Measurements from ENCODE around the gene BRIP1. TPM values are rescaled to one million over a fixed set of nuclear protein-coding genes. Genes with fewer than 3 reads are reported as not detected.

Gene BRIP1
- total RNA-seq, 1 donor from 2014 or later: 66.4 TPM

- Histone ChIP-seq H3K4me1 (no peaks in the 10 kb centered on the region), H3K79me2 (ENCODE audit: low read depth) (no peaks in the 10 kb centered on the region), H3K27me3 (no peaks in the 10 kb centered on the region), H3K4me3 (no peak overlapping the region), H3K9me3 (ENCODE audit: low read depth) (peaks cover 6% of the 10 kb centered on the region), H4K20me1 (ENCODE audit: low read depth) (no peaks in the 10 kb centered on the region), H3F3A (ENCODE audit: low read depth) (no peaks in the 10 kb centered on the region), H3K4me2 (no peak overlapping the region), H2AFZ (replicated peaks) (no peak overlapping the region), H3K27ac (no peak overlapping the region), H3K36me3 (peaks cover 14% of the 10 kb centered on the region), H3K9ac (no peak overlapping the region)
- peaks cover 19% of the 10 kb centered on the region for H3K9me3 Mint-ChIP-seq
- H3K36me3 Mint-ChIP-seq: peaks cover 34% of the 10 kb centered on the region
- H3K4me3 Mint-ChIP-seq: no peak overlapping the region
- TF ChIP-seq CTCF (IDR thresholded peaks at IDR 0.05): no peak
- TF ChIP-seq EZH2phosphoT487 (IDR thresholded peaks at IDR 0.05): no peak
- no peak for TF ChIP-seq EZH2 (IDR thresholded peaks at IDR 0.05)
- H3K27me3 Mint-ChIP-seq (ENCODE audit: insufficient read depth, low read depth): no peaks in the 10 kb centered on the region
- DNase-seq (ENCODE audit: low spot score): no peak
- H3K4me1 Mint-ChIP-seq: no peaks in the 10 kb centered on the region
- H3K27ac Mint-ChIP-seq: no peak overlapping the region
Observed at GRCh38 chr17:61718022-61718421, 145.3 kb downstream of the BRIP1 start.

DNA sequence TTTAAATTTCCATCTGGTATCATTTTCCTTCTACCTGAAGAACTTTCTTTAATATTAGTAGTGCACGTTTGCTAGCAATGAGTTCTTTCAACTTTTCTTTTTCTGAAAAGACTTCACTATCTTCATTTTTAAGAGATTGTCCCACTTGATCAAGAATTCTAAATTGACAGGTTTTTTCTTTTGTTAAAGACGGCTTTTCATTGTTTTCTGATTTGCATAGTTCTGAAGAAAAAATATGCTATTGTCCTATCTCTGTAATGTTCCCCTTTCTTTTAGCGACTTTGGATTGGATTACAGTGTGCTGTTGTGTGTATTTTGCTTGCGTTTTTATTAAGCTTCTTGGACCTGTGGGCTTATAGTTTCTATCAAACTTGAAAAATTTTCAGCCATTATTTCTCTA is 146.0 kb downstream of the BRIP1 start:
- H3K79me2 ChIP-seq (ENCODE audit: low read depth): no peaks in the 10 kb centered on the region
- peaks cover 19% of the 10 kb centered on the region for H3K9me3 Mint-ChIP-seq
- no peaks in the 10 kb centered on the region for H4K20me1 ChIP-seq (ENCODE audit: low read depth)
- H3K4me1 Mint-ChIP-seq: no peaks in the 10 kb centered on the region
- no peak for DNase-seq (ENCODE audit: low spot score)
- H3K4me3 ChIP-seq: no peak overlapping the region
- no peak overlapping the region for H3K4me2 ChIP-seq
- peaks cover 35% of the 10 kb centered on the region for H3K36me3 Mint-ChIP-seq
- H3K4me1 ChIP-seq: no peaks in the 10 kb centered on the region
- H3K27me3 Mint-ChIP-seq (ENCODE audit: insufficient read depth, low read depth): no peaks in the 10 kb centered on the region
- no peaks in the 10 kb centered on the region for H3K27me3 ChIP-seq
- H3K27ac Mint-ChIP-seq: no peak overlapping the region
- no peak overlapping the region for H3K27ac ChIP-seq
- no peak overlapping the region for H3K9ac ChIP-seq
- no peak overlapping the region for H3K4me3 Mint-ChIP-seq
- H3K36me3 ChIP-seq: peaks cover 14% of the 10 kb centered on the region
- H3F3A ChIP-seq (ENCODE audit: low read depth): no peaks in the 10 kb centered on the region
- H2AFZ ChIP-seq (replicated peaks): no peak overlapping the region
- TF ChIP-seq CTCF (IDR thresholded peaks at IDR 0.05) (no peak), EZH2 (IDR thresholded peaks at IDR 0.05) (no peak), EZH2phosphoT487 (IDR thresholded peaks at IDR 0.05) (no peak)
- peaks cover 6% of the 10 kb centered on the region for H3K9me3 ChIP-seq (ENCODE audit: low read depth)

- H3K4me3 ChIP-seq: no peak overlapping the region
- Mint-ChIP-seq H3K4me3 (no peak overlapping the region), H3K27me3 (ENCODE audit: insufficient read depth, low read depth) (no peaks in the 10 kb centered on the region), H3K36me3 (peaks cover 33% of the 10 kb centered on the region), H3K27ac (no peak overlapping the region), H3K4me1 (no peaks in the 10 kb centered on the region), H3K9me3 (peaks cover 19% of the 10 kb centered on the region)
- H3K36me3 ChIP-seq: peaks cover 14% of the 10 kb centered on the region
- no peak for TF ChIP-seq CTCF (IDR thresholded peaks at IDR 0.05)
- TF ChIP-seq EZH2phosphoT487 (IDR thresholded peaks at IDR 0.05): no peak
- no peak for TF ChIP-seq EZH2 (IDR thresholded peaks at IDR 0.05)
- H3K9ac ChIP-seq: no peak overlapping the region
- DNase-seq (ENCODE audit: low spot score): no peak
- H3K4me1 ChIP-seq: no peaks in the 10 kb centered on the region
- H3K79me2 ChIP-seq (ENCODE audit: low read depth): no peaks in the 10 kb centered on the region
- peaks cover 6% of the 10 kb centered on the region for H3K9me3 ChIP-seq (ENCODE audit: low read depth)
- no peaks in the 10 kb centered on the region for H3K27me3 ChIP-seq
- no peaks in the 10 kb centered on the region for H4K20me1 ChIP-seq (ENCODE audit: low read depth)
- H2AFZ ChIP-seq (replicated peaks): no peak overlapping the region
- H3F3A ChIP-seq (ENCODE audit: low read depth): no peaks in the 10 kb centered on the region
- H3K27ac ChIP-seq: no peak overlapping the region
- no peak overlapping the region for H3K4me2 ChIP-seq
Observed at GRCh38 chr17:61716225-61716829, 147.0 kb downstream of the BRIP1 start.
